HepG2 (cell line): ENCODE data around the gene SSTR5. TPM values are rescaled to one million over a fixed set of nuclear protein-coding genes. Genes with fewer than 3 reads are reported as not detected.

Source experiments
- ATAC-seq: fragments of 200-7000 bp; cut with Tn5 transposase; 3 replicates; pipeline ENCODE4 v1.9.1; 2020; ENCODE audit warnings: mild to moderate bottlenecking, moderate library complexity
- BruUV-seq: library from RNA; stranded (reverse); fragments of 400-500 nt; replicated peaks from 2 replicates; lab custom pipeline; 2021; lab: Mats Ljungman, UMichigan
- CTCF ChIA-PET: fragments of 300-600 bp; formaldehyde crosslinking; extraction: SDS; loops from one replicate; lab custom pipeline; 2021; ENCODE audit warnings: low total read pairs, inconsistent platforms, low intra/inter-chr PET ratio; lab: Yijun Ruan, JAX
- POLR2A ChIA-PET: fragments of 350-600 bp; sonication (Branson Sonifier 250); formaldehyde crosslinking; loops from one replicate; lab custom pipeline; 2020; ENCODE audit warnings: antibody characterized with exemption, inconsistent platforms; lab: Yijun Ruan, JAX
- DNase-seq: peaks from one replicate; pipeline ENCODE4 v3.0.0-alpha.2; 2015; ENCODE audit warnings: low spot score
- FAIRE-seq: peaks from 3 replicates; lab custom pipeline; 2011; peaks lifted over from hg19 to GRCh38; lab: Jason Lieb, UNC
- H2AFZ ChIP-seq: one replicate; pipeline ENCODE4 v1.6.1; 2011; ENCODE audit warnings: low read length, inconsistent platforms
- H3K27ac ChIP-seq: fragments of 300-600 bp; 3 replicates; pipeline ENCODE4 v1.8.0; 2011; ENCODE audit warnings: mixed run types, mild to moderate bottlenecking, mixed read lengths, low read length, inconsistent platforms; ENCODE audit not compliant: insufficient read depth; ENCODE audit errors: extremely low read length
- H3K27me3 ChIP-seq, 2 experiments: fragments of 200-600 bp in 1 of 2; 2 replicates in 1 of 2; 3 replicates in 1 of 2; pipeline versions ENCODE4 v1.6.0 to v1.8.0; 2011; ENCODE audit warnings: low read length in 2 of 2, mild to moderate bottlenecking in 2 of 2, moderate library complexity in 2 of 2, inconsistent platforms in 1 of 2; ENCODE audit not compliant: insufficient read depth in 2 of 2, control insufficient read depth in 1 of 2
- H3K36me3 ChIP-seq, 2 experiments: fragments of 200-600 bp in 1 of 2; replicated peaks in 1 of 2; 2 replicates in 1 of 2; 3 replicates in 1 of 2; pipeline versions ENCODE4 v1.5.1 to v1.8.0; 2011; ENCODE audit warnings: low read length in 2 of 2, inconsistent platforms in 1 of 2; ENCODE audit not compliant: insufficient read depth in 2 of 2, control insufficient read depth in 1 of 2
- H3K4me1 ChIP-seq: 2 replicates; pipeline ENCODE4 v1.5.1; 2012; ENCODE audit warnings: low read length, inconsistent platforms; ENCODE audit not compliant: insufficient read depth
- H3K4me2 ChIP-seq: 2 replicates; pipeline ENCODE4 v1.6.0; 2011; ENCODE audit warnings: low read depth, low read length, inconsistent platforms
- H3K4me3 ChIP-seq, 3 experiments: fragments of 200-600 bp in 1 of 3; sonication (generic), shearing (Covaris generic) in 1 of 3; replicated peaks in 1 of 3; 2 replicates each; pipeline ENCODE4 v1.5.1; 2011 to 2016; ENCODE audit warnings: low read length in 3 of 3, inconsistent platforms in 2 of 3, low read depth in 2 of 3, mild to moderate bottlenecking in 2 of 3, control low read depth in 1 of 3, mixed read lengths in 1 of 3; ENCODE audit not compliant: insufficient read depth in 1 of 3
- H3K79me2 ChIP-seq: one replicate; pipeline ENCODE4 v1.6.1; 2011; ENCODE audit warnings: low read length, inconsistent platforms; ENCODE audit not compliant: insufficient read depth
- H3K9ac ChIP-seq: 2 replicates; pipeline ENCODE4 v1.6.0; 2011; ENCODE audit warnings: mild to moderate bottlenecking, low read depth, low read length, inconsistent platforms; ENCODE audit not compliant: insufficient read depth
- H3K9me3 ChIP-seq: 2 replicates; pipeline ENCODE4 v1.5.1; 2012; ENCODE audit warnings: mild to moderate bottlenecking, low read length
- H4K20me1 ChIP-seq: 2 replicates; pipeline ENCODE4 v1.6.0; 2011; ENCODE audit warnings: inconsistent platforms, mild to moderate bottlenecking, low read length, moderate library complexity; ENCODE audit not compliant: insufficient read depth
- FOXP4 ChIP-seq: sonication (generic); formaldehyde crosslinking; IDR thresholded peaks from 2 replicates; pipeline ENCODE4 v1.4.0; 2020; ENCODE audit warnings: missing genetic modification reagents
- GPN1 ChIP-seq: sonication (generic); formaldehyde crosslinking; IDR thresholded peaks from 2 replicates; pipeline ENCODE4 v1.5.1; 2020; ENCODE audit warnings: missing genetic modification reagents, borderline replicate concordance
- KDM6A ChIP-seq: IDR thresholded peaks from 2 replicates; pipeline ENCODE4 v1.6.1; 2016; ENCODE audit warnings: low read depth
- LCORL ChIP-seq, 2 experiments: fragments of 450-650 bp in 1 of 2; sonication (generic) in 1 of 2; formaldehyde crosslinking in 1 of 2; IDR thresholded peaks; 2 replicates each; pipeline versions ENCODE4 v1.5.0 to v1.6.1; 2017 to 2020; ENCODE audit warnings: antibody characterized with exemption in 1 of 2, missing genetic modification reagents in 1 of 2
- MAFF ChIP-seq: IDR thresholded peaks from 2 replicates; pipeline ENCODE4 v1.6.1; 2011; ENCODE audit warnings: low read depth, low read length, improper control_type of control experiment
- MIER3 ChIP-seq: IDR thresholded peaks from 2 replicates; pipeline ENCODE4 v1.6.1; 2016; ENCODE audit warnings: missing compliant biosample characterization, borderline replicate concordance
- MTA3 ChIP-seq: sonication (generic); formaldehyde crosslinking; IDR thresholded peaks from 2 replicates; pipeline ENCODE4 v1.4.0; 2020; ENCODE audit warnings: missing genetic modification reagents
- TCF7L2 ChIP-seq: IDR thresholded peaks from 2 replicates; pipeline ENCODE4 v1.6.1; 2011; ENCODE audit warnings: mild to moderate bottlenecking, low read depth, low read length, moderate library complexity
- ZKSCAN5 ChIP-seq: sonication (generic); formaldehyde crosslinking; IDR thresholded peaks from 2 replicates; pipeline ENCODE4 v1.5.1; 2020; ENCODE audit warnings: mild to moderate bottlenecking, missing genetic modification reagents
- WGBS: methylation state at CpG from one replicate; pipeline ENCODE4 v1.1.6; 2017; ENCODE audit warnings: low lambda C conversion rate; 5-methylcytosine and 5-hydroxymethylcytosine counted together
- in situ Hi-C: cut with HindIII; loops from 2 replicates; pipeline ENCODE4 v1.10.0; 2017; ENCODE audit warnings: low pct_unique_long_range_greater_than_20kb; ENCODE audit not compliant: extremely low pct_ligation_motif_present
- intact Hi-C: fragments of 100-400 bp; cut with micrococcal nuclease; formaldehyde crosslinking; loops from one replicate; pipeline ENCODE4 v1.10.0; 2022; ENCODE audit not compliant: unreplicated experiment
- polyA plus RNA-seq, 8 experiments: library from polyadenylated mRNA; depleted of rRNA in 3 of 8; stranded (reverse) in 7 of 8; unstranded in 1 of 8; fragments of >200 nt; fragmentation: Illumina TruSeq in 4 of 8; extraction: Trizol in 4 of 8; gene quantifications; 2 replicates each; pipeline versions ENCODE4 v1.2.1 to v1.2.3, GENCODE V29; 2011 to 2016; ENCODE audit warnings: low read depth in 4 of 8, missing spikeins in 1 of 8, mixed read lengths in 1 of 8; ENCODE audit not compliant: insufficient read depth in 1 of 8
- total RNA-seq, 5 experiments: library from RNA; depleted of rRNA; stranded (reverse); fragments of >200 nt; fragmentation: Illumina TruSeq; extraction: Trizol; gene quantifications; 2 replicates each; pipeline ENCODE4 v1.2.3, GENCODE V29; 2016; ENCODE audit warnings: low read depth in 1 of 5
- TF ChIP-seq, protein P1 (sequence below): sonication (generic); formaldehyde crosslinking; IDR thresholded peaks from 2 replicates; pipeline ENCODE4 v1.4.0; 2020; ENCODE audit warnings: mild to moderate bottlenecking, missing genetic modification reagents

Gene SSTR5
- total and polyA plus RNA-seq, 2 of the 13 experiments (the other 11 are each of a cell fraction or from before 2014, with no cell fraction given): 0.20 to 0.49 TPM

DNA sequence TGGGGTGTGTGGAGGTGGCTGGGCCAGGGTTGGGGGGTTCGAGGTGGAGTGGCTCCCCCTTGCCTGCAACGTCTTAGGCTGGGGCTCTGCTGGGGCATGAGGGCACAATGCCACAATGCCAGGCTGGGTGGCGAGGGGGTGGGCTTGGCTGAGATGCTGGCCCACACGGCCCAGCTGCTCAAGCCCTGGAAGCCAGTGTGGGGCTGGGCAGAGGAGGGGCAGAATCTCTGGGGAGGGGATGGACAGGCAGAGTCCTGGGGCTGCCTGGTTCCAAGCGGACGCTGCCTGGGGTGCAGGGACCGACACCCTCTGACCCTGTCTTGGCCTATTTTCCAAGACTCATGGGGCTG, 37.5 kb upstream of the SSTR5 start:
- Histone ChIP-seq H3K4me3 (no peak overlapping the region), H3K27ac (no peak overlapping the region), H3K4me1 (no peaks in the 10 kb centered on the region), H3K4me2 (no peak overlapping the region), H3K27me3 (peaks cover 13 to 60% of the 10 kb centered on the region in 2 experiments), H4K20me1 (no peaks in the 10 kb centered on the region), H2AFZ (no peak overlapping the region), H3K9ac (no peak overlapping the region), H3K9me3 (peaks cover 11% of the 10 kb centered on the region; the same call in 1 of the 2 replicates), H3K36me3 (no peaks in the 10 kb centered on the region), H3K79me2 (no peaks in the 10 kb centered on the region)
- ATAC-seq (no peak), FAIRE-seq (no peak), DNase-seq (no peak)
- TF ChIP-seq GPN1 (CRISPR knock-in tag): no peak
- no peak for TF ChIP-seq MIER3 (CRISPR knock-in tag)
- no peak for TF ChIP-seq MTA3
- no peak for TF ChIP-seq KDM6A
- TF ChIP-seq LCORL (IDR thresholded peaks at IDR 0.05): no peak
- TF ChIP-seq LCORL (CRISPR knock-in tag; IDR thresholded peaks at IDR 0.05): no peak
- TF ChIP-seq ZKSCAN5 (CRISPR knock-in tag): no peak
- no peak for TF ChIP-seq TCF7L2
- TF ChIP-seq FOXP4: no peak
- TF ChIP-seq MAFF: no peak
- TF ChIP-seq, protein P1, sequence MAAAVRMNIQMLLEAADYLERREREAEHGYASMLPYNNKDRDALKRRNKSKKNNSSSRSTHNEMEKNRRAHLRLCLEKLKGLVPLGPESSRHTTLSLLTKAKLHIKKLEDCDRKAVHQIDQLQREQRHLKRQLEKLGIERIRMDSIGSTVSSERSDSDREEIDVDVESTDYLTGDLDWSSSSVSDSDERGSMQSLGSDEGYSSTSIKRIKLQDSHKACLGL (CRISPR knock-in tag): no peak
- in situ Hi-C loops (no loop called here), intact Hi-C loops (no loop called here)
- no TSS peak for BruUV-seq
- no CpG with 5 or more reads among the region's 7 CpGs for WGBS
- ChIA-PET POLR2A (no interaction called here), CTCF (no interaction called here)
